Right lobe of liver (tissue), 4 donors: ENCODE data around the gene ASB2.

Source experiments
- POLR2A ChIP-seq: fragments of 450-650 bp; IDR thresholded peaks from one replicate; pipeline ENCODE4 v1.6.1; 2017; ENCODE audit warnings: antibody characterized with exemption, mild to moderate bottlenecking
- TF ChIP-seq, protein P1 (sequence below), 4 donors: fragments of 200-600 bp in 3 of 4; fragments of 450-650 bp in 1 of 4; IDR thresholded peaks; one replicate each; pipeline versions ENCODE4 v1.5.1 to v1.8.0; 2016 to 2022; ENCODE audit warnings: antibody characterized with exemption in 4 of 4, mild to moderate bottlenecking in 2 of 4
- donor health status: DM: no; HTN: no; CAD: no.
- donor health status: DM: no; HTN: no; CAD: no.
- donor health status: DM: no; HTN: yes; CAD: no.

DNA sequence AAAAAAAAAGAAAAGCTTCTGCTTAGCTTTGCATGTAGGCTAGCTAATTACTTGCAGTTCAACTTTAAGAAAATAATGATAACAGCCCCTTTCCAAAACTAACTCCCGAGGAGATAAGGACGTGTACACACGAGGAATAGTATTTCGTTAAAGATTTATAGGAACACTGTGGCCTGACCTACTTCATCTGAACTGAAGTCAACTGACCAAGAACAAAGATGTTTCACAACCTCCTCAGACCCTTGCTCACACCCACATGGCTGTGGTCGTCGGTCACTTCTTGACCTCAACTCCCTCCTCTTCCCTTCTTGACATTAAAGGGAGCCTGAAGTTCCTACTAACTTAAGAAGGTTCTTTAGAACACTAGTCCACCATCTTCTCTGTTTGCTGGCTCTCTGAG lies 74.6 kb downstream of the ASB2 start:
- TF ChIP-seq, protein P1, sequence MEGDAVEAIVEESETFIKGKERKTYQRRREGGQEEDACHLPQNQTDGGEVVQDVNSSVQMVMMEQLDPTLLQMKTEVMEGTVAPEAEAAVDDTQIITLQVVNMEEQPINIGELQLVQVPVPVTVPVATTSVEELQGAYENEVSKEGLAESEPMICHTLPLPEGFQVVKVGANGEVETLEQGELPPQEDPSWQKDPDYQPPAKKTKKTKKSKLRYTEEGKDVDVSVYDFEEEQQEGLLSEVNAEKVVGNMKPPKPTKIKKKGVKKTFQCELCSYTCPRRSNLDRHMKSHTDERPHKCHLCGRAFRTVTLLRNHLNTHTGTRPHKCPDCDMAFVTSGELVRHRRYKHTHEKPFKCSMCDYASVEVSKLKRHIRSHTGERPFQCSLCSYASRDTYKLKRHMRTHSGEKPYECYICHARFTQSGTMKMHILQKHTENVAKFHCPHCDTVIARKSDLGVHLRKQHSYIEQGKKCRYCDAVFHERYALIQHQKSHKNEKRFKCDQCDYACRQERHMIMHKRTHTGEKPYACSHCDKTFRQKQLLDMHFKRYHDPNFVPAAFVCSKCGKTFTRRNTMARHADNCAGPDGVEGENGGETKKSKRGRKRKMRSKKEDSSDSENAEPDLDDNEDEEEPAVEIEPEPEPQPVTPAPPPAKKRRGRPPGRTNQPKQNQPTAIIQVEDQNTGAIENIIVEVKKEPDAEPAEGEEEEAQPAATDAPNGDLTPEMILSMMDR (IDR thresholded peaks at IDR 0.05) = no peak
- TF ChIP-seq POLR2A = no peak
